GM18517 (cell line): Measurements from ENCODE around the gene USB1.

Experiments
- ATAC-seq: cut with Tn5 transposase; IDR thresholded peaks from one replicate; pipeline ENCODE4 v1.9.1; 2021; ENCODE audit warnings: mild to moderate bottlenecking, moderate library complexity; ENCODE audit not compliant: unreplicated experiment

The USB1 gene

GRCh38 chr16:58013201-58013956 lies 12.2 kb downstream of the USB1 start:
- ATAC-seq = no peak

- no peak for ATAC-seq
Observed at GRCh38 chr16:58016840-58017446, 15.7 kb downstream of the USB1 start.

GRCh38 chr16:58018803-58019202 lies 17.6 kb downstream of the USB1 start:
- ATAC-seq = no peak

GRCh38 chr16:58019866-58020538 lies 18.8 kb downstream of the USB1 start:
- ATAC-seq = no peak

- ATAC-seq = peak; percentile 56
Observed at GRCh38 chr16:58020628-58021521, 19.7 kb downstream of the USB1 start.

GRCh38 chr16:58021661-58022551 lies 20.7 kb downstream of the USB1 start:
- no peak for ATAC-seq

- no peak for ATAC-seq
Observed at GRCh38 chr16:58022601-58023371, 21.6 kb downstream of the USB1 start.

GRCh38 chr16:58024486-58025350 lies 23.5 kb downstream of the USB1 start:
- no peak for ATAC-seq

GRCh38 chr16:58025351-58026138 lies 24.3 kb downstream of the USB1 start, which contains the start of gene MMP15:
MMP15 (plus strand) TSS chr16:58025754; CDS start chr16:58026351, 597 bp downstream.
- ATAC-seq = no peak

- no peak for ATAC-seq
Observed at GRCh38 chr16:58026139-58026704, 25.0 kb downstream of the USB1 start.

GRCh38 chr16:58026705-58027160 lies 25.5 kb downstream of the USB1 start:
- no peak for ATAC-seq

- ATAC-seq = no peak
Observed at GRCh38 chr16:58027161-58027915, 26.1 kb downstream of the USB1 start.

- ATAC-seq = no peak
Observed at GRCh38 chr16:58027916-58028455, 26.8 kb downstream of the USB1 start.

GRCh38 chr16:58028541-58029070 lies 27.4 kb downstream of the USB1 start:
- ATAC-seq = no peak

- ATAC-seq = no peak
Observed at GRCh38 chr16:58029410-58029809, 28.2 kb downstream of the USB1 start.
